ENCODE measurements around the gene TMEM202. TPM values are rescaled to one million over a fixed set of nuclear protein-coding genes. Genes with fewer than 3 reads are reported as not detected.

TMEM202 gene, protein sequence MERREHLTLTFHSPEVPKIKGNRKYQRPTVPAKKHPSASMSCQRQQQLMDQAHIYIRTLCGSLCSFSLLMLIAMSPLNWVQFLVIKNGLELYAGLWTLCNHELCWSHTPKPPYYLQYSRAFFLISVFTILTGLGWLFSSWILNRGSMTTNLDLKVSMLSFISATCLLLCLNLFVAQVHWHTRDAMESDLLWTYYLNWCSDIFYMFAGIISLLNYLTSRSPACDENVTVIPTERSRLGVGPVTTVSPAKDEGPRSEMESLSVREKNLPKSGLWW
- not detected in 2 replicates for total RNA-seq

DNA sequence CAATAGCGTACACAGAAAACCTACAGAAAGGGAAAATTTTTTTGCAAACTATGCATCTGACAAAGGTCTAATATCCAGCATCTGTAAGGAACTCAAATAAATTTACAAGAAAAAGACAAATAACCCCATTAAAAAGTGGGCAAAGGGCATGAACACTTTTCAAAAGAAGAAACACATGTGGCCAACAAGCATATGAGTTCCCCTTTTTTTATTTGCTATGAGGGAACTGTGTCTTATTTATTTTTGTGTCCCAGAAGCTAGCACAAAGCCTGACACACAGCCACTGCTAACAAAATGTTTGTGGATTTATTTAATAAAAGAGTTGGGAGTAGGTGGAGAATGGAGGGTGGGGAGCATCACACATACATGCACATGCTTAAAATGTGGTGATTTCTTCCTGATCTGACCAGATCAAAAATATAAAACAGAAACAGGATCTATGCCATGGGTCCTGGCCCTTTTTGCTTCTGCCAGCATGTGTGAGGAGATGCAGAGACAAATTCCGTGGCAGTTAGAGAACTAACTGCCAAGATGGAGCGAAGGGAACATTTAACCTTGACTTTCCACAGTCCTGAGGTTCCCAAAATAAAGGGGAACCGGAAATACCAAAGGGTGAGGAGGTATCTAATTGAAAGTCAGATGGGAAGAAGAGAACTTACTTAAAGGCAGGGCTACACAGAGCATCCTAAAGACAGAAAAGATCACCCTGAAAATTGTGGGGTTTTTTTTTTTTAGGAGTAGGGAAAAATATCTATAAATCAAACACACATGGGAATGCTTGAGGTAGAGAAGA lies at the start of gene TMEM202:
TSS of gene TMEM202 (plus strand) at position 510 of the 793 bp plus-strand sequence. CDS start at position 532, 22 bp downstream.

DNA sequence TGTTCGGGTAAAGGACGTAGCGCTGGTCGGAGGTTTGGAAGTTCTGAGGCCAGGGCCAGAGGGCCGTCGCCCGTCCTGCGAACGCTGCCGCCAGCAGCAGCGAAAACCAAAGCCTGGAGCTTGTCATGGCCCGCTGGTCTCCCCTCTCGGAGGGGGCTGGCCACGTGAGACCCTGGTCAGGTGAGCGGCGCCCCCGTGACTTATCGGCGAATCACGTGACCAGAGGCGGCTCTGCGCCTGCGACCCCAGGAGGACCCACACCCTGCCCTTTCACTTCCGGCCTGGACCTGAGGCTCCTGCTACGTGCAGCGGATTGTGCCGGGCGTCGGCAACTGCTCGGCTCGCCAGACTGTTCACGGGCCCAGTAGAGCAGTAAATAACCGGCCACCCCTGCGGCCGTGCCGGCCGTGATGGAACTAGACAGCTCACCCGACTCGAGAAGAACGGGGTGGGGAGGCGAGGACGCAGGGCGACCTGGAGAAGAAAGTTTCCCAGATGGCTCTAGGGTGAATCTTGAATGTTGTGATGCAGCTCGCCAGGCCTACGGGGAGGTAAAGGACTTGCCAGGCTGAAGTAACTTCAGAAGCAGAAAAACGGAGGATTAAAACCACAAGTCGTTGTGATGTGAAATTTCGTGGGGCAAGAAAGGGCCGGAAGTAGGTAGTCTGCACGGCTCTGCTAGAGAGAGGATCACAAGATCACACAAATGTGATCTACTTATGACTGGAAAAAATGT lies 22.1 kb upstream of the TMEM202 start, which contains the start of gene HEXA:
TSS of gene HEXA (minus strand) at position 169 of the 736 bp plus-strand sequence. CDS start at position 127, 42 bp downstream.

Other genes starting within 250 kb of the TMEM202 start
- 0.12 and 0.26 TPM in 2 replicates for gene GRAMD2A, start 200.5 kb upstream of the TMEM202 start, total RNA-seq
- gene PKM, start 167.1 kb upstream of the TMEM202 start, total RNA-seq, result 538 and 967 TPM in 2 replicates
- gene PARP6, start 125.8 kb upstream of the TMEM202 start, total RNA-seq, result 23.3 and 39.4 TPM in 2 replicates
- gene CELF6, start 78.1 kb upstream of the TMEM202 start, total RNA-seq, result 0.23 and 0.43 TPM in 2 replicates
- gene HEXA, start 22.3 kb upstream of the TMEM202 start, total RNA-seq, result 117 and 147 TPM in 2 replicates
- 26.3 and 34.9 TPM in 2 replicates for gene ARIH1, start 76.0 kb downstream of the TMEM202 start, total RNA-seq

All from pericardium fibroblast (primary cell).